WTC11 (cell line): ENCODE data around the gene FSTL4. TPM values are rescaled to one million over a fixed set of nuclear protein-coding genes. Genes with fewer than 3 reads are reported as not detected.

Source experiments
- ATAC-seq: fragments of 200-7000 bp; cut with Tn5 transposase; 2 replicates; pipeline ENCODE4 v1.10.0; 2021; ENCODE audit warnings: mild to moderate bottlenecking, moderate library complexity
- CTCF ChIA-PET: fragments of 300-600 bp; sonication (Branson Sonifier 250); formaldehyde crosslinking; loops from one replicate; lab custom pipeline; 2021; ENCODE audit warnings: antibody characterized with exemption; lab: Charles Lee
- POLR2A ChIA-PET: fragments of 350-600 bp; sonication (Branson Sonifier 250); formaldehyde crosslinking; loops from one replicate; lab custom pipeline; 2021; ENCODE audit warnings: antibody characterized with exemption; lab: Charles Lee
- DNase-seq: peaks from one replicate; pipeline ENCODE4 v3.0.0; 2021; ENCODE audit warnings: low spot score
- H3K27ac Mint-ChIP-seq: 2 replicates; pipeline ENCODE4 v1.8.0; 2021; ENCODE audit warnings: mixed read lengths
- H3K27me3 Mint-ChIP-seq: 2 replicates; pipeline ENCODE4 v1.8.0; 2021; ENCODE audit warnings: low read depth, mild to moderate bottlenecking, moderate library complexity, mixed read lengths
- H3K36me3 Mint-ChIP-seq: 2 replicates; pipeline ENCODE4 v1.8.0; 2021; ENCODE audit warnings: mixed read lengths
- H3K4me1 Mint-ChIP-seq: 2 replicates; pipeline ENCODE4 v1.8.0; 2022; ENCODE audit warnings: mixed read lengths
- H3K4me3 Mint-ChIP-seq: 2 replicates; pipeline ENCODE4 v1.8.0; 2021; ENCODE audit warnings: mild to moderate bottlenecking, moderate library complexity, mixed read lengths
- H3K9me3 Mint-ChIP-seq: 2 replicates; pipeline ENCODE4 v1.8.0; 2021; ENCODE audit warnings: mixed read lengths
- AFF4 ChIP-seq: sonication (generic); formaldehyde crosslinking; IDR thresholded peaks from 2 replicates; pipeline ENCODE4 v1.8.1; 2023; ENCODE audit warnings: mild to moderate bottlenecking, missing genetic modification reagents, borderline replicate concordance
- ATF3 ChIP-seq: sonication (generic); formaldehyde crosslinking; conservative IDR thresholded peaks from 2 replicates; pipeline ENCODE4 v1.8.1; 2022; ENCODE audit warnings: mild to moderate bottlenecking, missing genetic modification reagents
- ETV6 ChIP-seq: sonication (generic); formaldehyde crosslinking; IDR thresholded peaks from 2 replicates; pipeline ENCODE4 v1.8.1; 2022; ENCODE audit warnings: mild to moderate bottlenecking, missing genetic modification reagents
- FOXJ3 ChIP-seq: sonication (generic); formaldehyde crosslinking; IDR thresholded peaks from 2 replicates; pipeline ENCODE4 v1.9.0; 2021; ENCODE audit warnings: missing genetic modification reagents, mild to moderate bottlenecking, borderline replicate concordance
- JUN ChIP-seq: sonication (generic); formaldehyde crosslinking; IDR thresholded peaks from 2 replicates; pipeline ENCODE4 v1.8.0; 2023; ENCODE audit warnings: mild to moderate bottlenecking, missing genetic modification reagents
- NFATC4 ChIP-seq: fragments of 250-450 bp; sonication (Bioruptor Pico); IDR thresholded peaks from 2 replicates; pipeline ENCODE4 v1.9.0; 2021; ENCODE audit warnings: mild to moderate bottlenecking
- NFE2L1 ChIP-seq: sonication (generic); formaldehyde crosslinking; IDR thresholded peaks from 2 replicates; pipeline ENCODE4 v1.8.1; 2023; ENCODE audit warnings: missing genetic modification reagents
- SMAD3 ChIP-seq: sonication (generic); formaldehyde crosslinking; IDR thresholded peaks from 2 replicates; pipeline ENCODE4 v1.8.0; 2022; ENCODE audit warnings: missing genetic modification reagents, mild to moderate bottlenecking, borderline replicate concordance
- SOX15 ChIP-seq: fragments of 250-450 bp; sonication (Bioruptor Pico); IDR thresholded peaks from 2 replicates; pipeline ENCODE4 v1.9.0; 2021; ENCODE audit warnings: mild to moderate bottlenecking
- STAT6 ChIP-seq: sonication (generic); formaldehyde crosslinking; conservative IDR thresholded peaks from 2 replicates; pipeline ENCODE4 v1.8.1; 2023; ENCODE audit warnings: mild to moderate bottlenecking, low read depth, missing genetic modification reagents, moderate library complexity
- TEAD4 ChIP-seq: sonication (generic); formaldehyde crosslinking; IDR thresholded peaks from 2 replicates; pipeline ENCODE4 v1.8.0; 2022; ENCODE audit warnings: mild to moderate bottlenecking, missing genetic modification reagents
- ZNF138 ChIP-seq: sonication (generic); formaldehyde crosslinking; conservative IDR thresholded peaks from 2 replicates; pipeline ENCODE4 v1.8.1; 2022; ENCODE audit warnings: mild to moderate bottlenecking, moderate library complexity, missing genetic modification reagents
- total RNA-seq: library from RNA; stranded (reverse); gene quantifications from 3 replicates; pipeline ENCODE4 v1.2.3, GENCODE V29; 2021
- TF ChIP-seq, protein P1 (sequence below): fragments of 250-450 bp; sonication (Bioruptor Pico); IDR thresholded peaks from 2 replicates; pipeline ENCODE4 v1.9.0; 2021; ENCODE audit warnings: mild to moderate bottlenecking
- TF ChIP-seq, protein P2 (sequence below): sonication (generic); formaldehyde crosslinking; IDR thresholded peaks from 2 replicates; pipeline ENCODE4 v1.8.1; 2023; ENCODE audit warnings: mild to moderate bottlenecking, missing genetic modification reagents
- TF ChIP-seq, protein P3 (sequence below): fragments of 250-450 bp; sonication (Bioruptor Pico); IDR thresholded peaks from 2 replicates; pipeline ENCODE4 v1.8.0; 2021; ENCODE audit warnings: mild to moderate bottlenecking

The FSTL4 gene
- total RNA-seq, 1 experiment from 2014 or later, result 6.1 TPM

GRCh38 chr5:133562554-133562953, 49.8 kb downstream of the FSTL4 start (continued):
- TF ChIP-seq TEAD4 (CRISPR knock-in tag) (no peak), NFATC4 (CRISPR knock-in tag) (no peak)
- TF ChIP-seq, protein P1, sequence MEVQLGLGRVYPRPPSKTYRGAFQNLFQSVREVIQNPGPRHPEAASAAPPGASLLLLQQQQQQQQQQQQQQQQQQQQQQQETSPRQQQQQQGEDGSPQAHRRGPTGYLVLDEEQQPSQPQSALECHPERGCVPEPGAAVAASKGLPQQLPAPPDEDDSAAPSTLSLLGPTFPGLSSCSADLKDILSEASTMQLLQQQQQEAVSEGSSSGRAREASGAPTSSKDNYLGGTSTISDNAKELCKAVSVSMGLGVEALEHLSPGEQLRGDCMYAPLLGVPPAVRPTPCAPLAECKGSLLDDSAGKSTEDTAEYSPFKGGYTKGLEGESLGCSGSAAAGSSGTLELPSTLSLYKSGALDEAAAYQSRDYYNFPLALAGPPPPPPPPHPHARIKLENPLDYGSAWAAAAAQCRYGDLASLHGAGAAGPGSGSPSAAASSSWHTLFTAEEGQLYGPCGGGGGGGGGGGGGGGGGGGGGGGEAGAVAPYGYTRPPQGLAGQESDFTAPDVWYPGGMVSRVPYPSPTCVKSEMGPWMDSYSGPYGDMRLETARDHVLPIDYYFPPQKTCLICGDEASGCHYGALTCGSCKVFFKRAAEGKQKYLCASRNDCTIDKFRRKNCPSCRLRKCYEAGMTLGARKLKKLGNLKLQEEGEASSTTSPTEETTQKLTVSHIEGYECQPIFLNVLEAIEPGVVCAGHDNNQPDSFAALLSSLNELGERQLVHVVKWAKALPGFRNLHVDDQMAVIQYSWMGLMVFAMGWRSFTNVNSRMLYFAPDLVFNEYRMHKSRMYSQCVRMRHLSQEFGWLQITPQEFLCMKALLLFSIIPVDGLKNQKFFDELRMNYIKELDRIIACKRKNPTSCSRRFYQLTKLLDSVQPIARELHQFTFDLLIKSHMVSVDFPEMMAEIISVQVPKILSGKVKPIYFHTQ (CRISPR knock-in tag), result no peak
- TF ChIP-seq, protein P2, sequence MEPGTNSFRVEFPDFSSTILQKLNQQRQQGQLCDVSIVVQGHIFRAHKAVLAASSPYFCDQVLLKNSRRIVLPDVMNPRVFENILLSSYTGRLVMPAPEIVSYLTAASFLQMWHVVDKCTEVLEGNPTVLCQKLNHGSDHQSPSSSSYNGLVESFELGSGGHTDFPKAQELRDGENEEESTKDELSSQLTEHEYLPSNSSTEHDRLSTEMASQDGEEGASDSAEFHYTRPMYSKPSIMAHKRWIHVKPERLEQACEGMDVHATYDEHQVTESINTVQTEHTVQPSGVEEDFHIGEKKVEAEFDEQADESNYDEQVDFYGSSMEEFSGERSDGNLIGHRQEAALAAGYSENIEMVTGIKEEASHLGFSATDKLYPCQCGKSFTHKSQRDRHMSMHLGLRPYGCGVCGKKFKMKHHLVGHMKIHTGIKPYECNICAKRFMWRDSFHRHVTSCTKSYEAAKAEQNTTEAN (CRISPR knock-in tag), result no peak
- TF ChIP-seq, all 79 proteins: peak for 0

DNA sequence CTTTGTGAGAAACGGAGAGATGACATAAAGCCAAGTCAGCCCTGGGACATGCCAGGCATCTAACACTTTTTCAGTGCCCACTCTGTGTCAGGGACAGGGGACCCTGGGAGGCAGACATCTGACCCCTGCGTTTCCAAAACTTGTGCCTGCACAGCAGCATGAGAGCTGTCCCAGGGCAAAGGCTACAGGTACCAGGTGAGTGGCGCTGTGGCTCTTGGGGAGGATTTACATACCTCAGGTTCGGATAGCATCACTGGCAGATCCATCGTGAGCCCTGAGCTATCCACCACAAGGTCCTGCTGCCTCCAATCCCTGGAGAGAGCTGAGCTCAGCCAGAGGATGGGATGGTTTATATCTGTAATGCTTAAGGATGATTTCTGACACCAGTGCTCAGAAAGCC, 52.4 kb downstream of the FSTL4 start:
- H3K4me3 Mint-ChIP-seq, result no peak overlapping the region
- H3K27me3 Mint-ChIP-seq, result no peaks in the 10 kb centered on the region; the same call in none of the 2 replicates
- no peak overlapping the region for H3K27ac Mint-ChIP-seq
- ATAC-seq (no peak), DNase-seq (no peak)
- TF ChIP-seq, protein P3, sequence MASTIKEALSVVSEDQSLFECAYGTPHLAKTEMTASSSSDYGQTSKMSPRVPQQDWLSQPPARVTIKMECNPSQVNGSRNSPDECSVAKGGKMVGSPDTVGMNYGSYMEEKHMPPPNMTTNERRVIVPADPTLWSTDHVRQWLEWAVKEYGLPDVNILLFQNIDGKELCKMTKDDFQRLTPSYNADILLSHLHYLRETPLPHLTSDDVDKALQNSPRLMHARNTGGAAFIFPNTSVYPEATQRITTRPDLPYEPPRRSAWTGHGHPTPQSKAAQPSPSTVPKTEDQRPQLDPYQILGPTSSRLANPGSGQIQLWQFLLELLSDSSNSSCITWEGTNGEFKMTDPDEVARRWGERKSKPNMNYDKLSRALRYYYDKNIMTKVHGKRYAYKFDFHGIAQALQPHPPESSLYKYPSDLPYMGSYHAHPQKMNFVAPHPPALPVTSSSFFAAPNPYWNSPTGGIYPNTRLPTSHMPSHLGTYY (CRISPR knock-in tag), result no peak
- TF ChIP-seq ZNF138 (CRISPR knock-in tag) (no peak), SMAD3 (CRISPR knock-in tag) (no peak), STAT6 (no peak), ETV6 (CRISPR knock-in tag) (no peak), JUN (CRISPR knock-in tag) (no peak), AFF4 (CRISPR knock-in tag) (no peak), SOX15 (CRISPR knock-in tag) (no peak), ATF3 (no peak), FOXJ3 (no peak), NFE2L1 (CRISPR knock-in tag) (no peak)
- H3K4me1 Mint-ChIP-seq, result peaks cover 18% of the 10 kb centered on the region
- ChIA-PET CTCF (no interaction called here), POLR2A (no interaction called here)
- no peaks in the 10 kb centered on the region for H3K9me3 Mint-ChIP-seq
- no peaks in the 10 kb centered on the region for H3K36me3 Mint-ChIP-seq
